HG03066 (cell line): ENCODE results near the gene PKD2L1.
A peak's percentile ranks its signal among the peaks of the same experiment; 100 is the strongest.
"Not testable (repeated sequence)": the region's sequence is repeated elsewhere in the genome, so short reads cannot be mapped to it uniquely, and the experiment has no call there.

ENCODE experiments used
- ATAC-seq: cut with Tn5 transposase; IDR thresholded peaks from one replicate; pipeline ENCODE4 v1.9.1; 2021; ENCODE audit warnings: low read depth; ENCODE audit not compliant: unreplicated experiment

Gene PKD2L1

DNA sequence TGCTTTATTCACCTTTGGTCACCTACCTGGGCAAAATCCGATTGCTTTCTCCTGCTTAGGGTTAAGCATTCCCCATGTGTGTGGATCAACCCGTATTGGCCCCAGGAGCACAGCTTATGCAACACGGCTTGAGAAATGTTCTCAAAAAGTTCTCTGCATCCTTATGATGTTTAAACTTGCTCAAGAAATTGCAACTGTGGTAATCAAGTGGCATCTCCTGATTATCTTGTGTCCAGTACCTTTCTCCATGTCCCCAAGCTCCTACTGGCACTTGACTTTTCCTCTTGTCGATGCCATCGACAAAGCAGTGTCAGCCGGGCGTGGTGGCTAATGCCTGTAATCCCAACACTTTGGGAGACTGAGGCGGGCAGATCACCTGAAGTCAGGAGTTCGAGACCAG is 4.7 kb upstream of the PKD2L1 start:
- no peak for ATAC-seq

DNA sequence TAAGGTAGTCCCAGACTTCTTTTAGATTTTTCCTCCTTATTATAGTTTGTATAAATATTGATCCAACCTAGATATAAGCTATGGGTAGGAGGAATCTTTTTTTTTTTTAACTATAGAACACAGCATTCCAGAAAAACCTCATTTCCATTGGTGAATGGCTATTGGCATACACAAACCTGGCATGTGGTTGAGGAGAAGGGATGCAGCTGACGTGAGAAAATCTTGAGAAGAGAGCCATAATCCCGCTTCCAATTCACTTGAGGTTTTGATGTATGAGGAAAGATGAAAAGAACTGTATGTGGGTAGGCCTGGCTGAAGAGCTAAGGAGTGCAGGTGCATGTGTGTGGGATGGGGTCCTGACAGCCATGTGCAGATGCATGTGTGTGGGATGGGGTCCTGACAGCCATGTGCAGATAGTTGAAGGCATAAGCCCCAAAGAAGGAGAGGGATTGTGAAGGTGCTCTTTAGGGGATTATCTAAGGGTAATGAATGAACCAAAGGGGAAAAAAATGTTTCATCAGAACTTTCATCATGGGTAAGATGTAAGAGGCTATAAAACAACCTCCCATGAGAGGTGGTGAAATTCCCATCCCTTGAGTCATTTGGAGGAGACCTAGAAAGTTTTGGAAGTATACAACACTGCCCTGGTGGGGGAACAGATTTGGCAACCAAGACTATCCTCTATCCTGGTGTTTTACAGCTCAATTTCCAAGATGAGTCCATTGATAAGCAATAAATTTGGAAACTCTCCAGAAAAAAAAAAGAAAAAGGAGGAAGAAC is 3.8 kb upstream of the PKD2L1 start:
- ATAC-seq: no peak

DNA sequence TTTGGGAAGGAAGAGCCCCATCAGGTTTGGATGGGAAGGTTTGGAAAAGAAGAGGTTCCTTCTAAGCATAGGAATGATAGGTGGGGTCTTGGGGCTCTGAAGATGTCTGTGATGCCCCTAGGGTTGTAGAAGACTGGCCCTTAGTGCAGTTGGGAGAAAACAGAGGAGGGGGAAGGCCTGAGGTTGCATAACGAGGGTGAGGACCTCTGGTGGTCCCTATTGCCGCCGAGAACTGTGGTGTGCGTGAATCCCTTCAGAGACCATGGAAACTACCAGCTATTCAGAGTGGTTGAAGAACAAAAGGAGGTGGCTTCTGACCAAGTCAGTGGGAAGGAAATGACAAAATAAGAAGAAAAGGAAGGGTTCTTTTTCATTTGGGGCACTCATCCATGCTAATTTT is 3.1 kb upstream of the PKD2L1 start:
- ATAC-seq: no peak

DNA sequence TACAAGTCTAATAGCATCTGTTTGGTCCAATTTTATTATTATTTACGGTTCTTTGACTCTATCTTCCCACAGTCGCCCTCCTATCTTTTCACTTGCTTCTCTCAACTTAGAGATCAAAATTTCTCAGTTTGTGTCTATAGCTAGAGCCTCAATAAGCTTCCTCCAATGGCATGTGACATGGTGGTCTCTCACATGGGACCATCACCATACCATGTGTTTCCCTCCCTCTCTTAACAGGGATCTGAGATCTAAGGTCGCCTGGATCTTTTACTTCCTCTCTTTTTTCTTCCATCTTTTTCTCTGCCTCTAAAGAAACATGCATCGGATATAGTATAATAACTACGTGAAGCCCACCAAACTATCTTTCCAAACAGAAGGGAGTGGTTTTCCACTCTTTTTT is 1.8 kb downstream of the PKD2L1 start:
- ATAC-seq: no peak

DNA sequence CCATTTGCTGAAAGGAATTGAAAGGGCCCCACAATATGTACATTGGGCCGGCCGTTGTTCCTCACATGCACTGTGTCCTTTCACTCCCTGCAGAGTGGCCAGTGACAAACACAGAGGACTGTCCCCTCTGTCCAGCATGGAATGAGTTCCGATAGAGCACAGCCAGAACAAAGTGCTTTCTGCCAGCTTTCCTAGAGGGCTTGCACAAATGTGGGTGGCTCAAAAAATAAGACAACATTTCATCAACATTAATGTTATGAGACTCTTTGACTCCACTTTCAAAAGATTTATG is 2.4 kb downstream of the PKD2L1 start:
- no peak for ATAC-seq

DNA sequence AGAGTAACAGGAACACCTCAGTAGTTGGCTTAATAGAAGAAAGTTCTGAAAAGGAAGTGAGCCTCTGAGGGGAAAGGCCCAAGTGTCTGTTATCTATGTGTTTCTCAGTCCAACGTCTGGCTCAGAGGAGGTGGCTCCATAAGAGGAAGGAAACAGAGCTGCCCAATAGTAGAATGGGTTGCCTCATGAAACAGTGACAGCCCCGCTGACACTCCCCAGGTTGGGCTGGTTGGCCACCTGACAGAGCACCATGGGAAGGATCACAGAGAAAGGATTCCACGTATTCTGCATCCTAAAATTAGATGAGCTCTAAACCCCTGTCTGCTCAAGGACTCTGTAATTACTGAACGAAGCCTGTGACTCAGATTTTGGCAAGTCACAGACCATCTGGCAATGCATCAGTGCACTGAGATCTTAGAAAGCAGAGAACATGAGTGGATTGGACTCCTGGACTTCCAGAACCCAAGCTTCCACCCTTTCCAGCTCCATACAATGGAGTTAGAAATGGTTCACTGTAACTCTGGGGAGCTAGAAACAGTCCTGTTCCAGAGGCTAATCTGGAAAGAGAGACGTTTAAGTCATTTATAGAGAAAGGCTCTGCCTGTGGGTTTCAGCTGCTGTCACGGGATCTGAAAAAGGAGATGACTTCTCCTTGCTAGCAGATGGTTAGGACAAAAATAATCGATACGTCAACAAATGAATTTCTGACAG is 2.9 kb downstream of the PKD2L1 start:
- peak; percentile 99 for ATAC-seq

DNA sequence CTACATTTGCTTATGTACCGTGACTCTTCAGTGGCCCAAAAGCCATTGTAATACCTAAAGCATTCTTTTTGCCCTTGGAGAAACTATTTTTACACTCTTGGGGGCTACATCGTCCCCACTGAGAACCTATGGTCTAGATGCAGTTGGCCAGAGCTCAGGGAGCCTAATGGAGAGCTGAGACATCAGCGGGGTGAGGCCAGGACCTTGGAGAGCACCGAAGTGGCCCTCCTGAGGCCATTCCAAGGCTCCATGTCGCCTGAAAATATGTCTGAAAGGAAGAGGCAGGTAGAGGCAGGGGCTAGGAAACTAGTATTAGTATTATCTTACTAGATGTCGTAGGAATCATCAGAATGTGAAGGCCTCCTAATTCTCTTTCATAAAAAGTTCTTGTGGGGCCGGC is 4.9 kb downstream of the PKD2L1 start:
- no peak for ATAC-seq

DNA sequence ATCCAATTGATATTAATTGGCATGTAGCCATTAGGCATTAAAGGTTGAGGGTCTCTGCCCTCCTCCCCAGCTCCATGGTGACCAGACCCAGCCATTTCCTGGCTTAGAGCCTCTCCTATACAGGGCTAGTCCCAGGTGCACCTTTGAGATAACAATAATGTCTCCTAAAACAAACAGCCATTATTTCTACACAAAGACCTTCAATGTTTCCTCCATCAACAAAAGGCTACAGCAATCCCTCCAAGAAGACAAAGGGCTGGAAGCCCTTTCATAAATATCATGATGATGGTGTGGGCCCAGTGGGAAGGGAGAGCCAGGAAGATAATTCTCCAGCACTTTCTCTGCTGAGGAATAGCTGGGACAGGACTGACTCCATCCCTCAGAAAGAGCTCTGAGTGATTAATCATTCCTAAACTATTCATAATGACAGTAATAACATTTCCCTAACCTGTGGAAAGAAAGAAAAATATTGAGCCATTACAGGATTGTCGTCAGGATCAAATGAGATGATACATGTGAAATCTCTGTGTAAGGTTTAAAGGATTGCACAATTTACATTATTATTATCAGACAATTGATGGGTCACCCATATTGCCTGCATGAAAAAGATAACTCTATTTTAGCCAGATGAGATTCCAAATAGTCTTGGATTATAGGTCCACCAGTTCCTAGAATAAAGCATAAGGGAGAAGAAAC is 10.2 kb downstream of the PKD2L1 start:
- ATAC-seq: no peak

DNA sequence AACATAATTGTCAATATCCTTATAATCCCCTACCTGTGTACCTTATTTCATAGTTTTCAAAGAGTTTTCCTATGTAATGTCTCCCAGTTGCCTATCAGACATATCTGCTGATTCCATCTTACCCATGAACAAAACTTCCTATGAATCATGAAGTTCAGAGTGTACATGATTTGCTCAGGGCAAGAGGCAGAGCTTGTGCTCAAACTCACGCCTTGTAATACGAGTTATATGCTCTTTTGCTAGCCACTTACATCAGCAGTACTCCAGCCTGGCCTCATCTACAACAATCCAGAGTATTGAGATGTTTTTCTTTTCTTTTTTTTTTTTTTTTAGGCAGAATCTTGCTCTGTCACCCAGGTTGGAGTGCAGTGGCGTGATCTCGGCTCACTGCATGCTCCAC is 11.8 kb downstream of the PKD2L1 start:
- no peak for ATAC-seq

DNA sequence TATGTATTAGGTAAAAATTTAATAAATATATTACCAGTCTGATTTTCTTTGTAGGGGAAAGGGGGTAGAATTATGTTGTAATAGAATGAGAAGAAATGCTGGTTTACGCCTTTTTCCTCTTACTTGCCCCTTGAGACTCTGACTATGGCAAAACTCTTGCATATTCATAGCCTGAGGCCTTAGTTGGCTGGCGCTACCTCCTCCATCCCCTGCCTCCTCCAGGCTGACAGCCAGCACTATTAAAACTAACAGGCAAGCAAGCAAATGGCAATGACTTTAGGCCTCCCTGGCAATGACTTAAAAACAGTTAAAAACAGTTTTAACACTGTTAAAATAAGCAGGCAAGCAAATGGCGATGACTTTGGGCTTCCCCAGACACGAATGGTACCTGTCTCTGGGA is 14.4 kb downstream of the PKD2L1 start:
- ATAC-seq: no peak

DNA sequence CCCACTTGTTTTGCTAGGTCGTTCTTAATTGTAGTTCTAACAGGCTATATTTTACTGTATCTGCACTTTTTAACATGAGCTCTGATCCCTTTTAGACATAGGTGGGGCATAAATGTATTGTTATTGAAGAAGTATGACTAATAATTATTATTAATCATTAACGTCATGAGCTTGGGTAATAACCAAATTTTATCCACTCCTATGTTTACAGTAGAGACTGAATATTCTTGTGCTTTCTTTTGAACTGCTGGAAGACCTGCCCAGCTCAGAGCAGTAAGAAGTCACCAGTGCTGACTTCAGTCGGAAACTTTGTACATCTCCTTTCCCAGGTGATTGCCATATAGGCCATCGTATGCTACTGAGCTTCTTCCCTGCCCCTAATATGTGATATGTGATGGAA is 18.7 kb downstream of the PKD2L1 start:
- ATAC-seq: no peak

DNA sequence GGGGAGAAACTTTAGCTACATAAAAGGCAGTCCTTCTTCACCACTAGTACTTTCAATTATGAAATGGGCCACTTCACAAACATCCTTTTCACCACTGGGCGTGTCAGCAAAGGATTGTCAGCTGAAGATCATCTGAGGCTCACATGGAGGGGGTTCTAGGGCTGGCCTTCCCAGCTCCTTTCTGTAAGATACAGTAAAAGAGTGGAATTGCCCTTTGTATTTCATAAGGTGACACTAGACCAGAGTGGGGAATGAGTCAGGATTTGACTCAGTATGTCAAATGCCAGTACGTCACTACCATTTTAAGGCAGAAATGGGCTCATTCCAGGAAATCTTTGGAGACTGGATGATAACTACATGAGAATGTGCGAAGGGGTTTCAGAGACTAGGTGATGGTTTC is 22.3 kb downstream of the PKD2L1 start:
- ATAC-seq: no peak

DNA sequence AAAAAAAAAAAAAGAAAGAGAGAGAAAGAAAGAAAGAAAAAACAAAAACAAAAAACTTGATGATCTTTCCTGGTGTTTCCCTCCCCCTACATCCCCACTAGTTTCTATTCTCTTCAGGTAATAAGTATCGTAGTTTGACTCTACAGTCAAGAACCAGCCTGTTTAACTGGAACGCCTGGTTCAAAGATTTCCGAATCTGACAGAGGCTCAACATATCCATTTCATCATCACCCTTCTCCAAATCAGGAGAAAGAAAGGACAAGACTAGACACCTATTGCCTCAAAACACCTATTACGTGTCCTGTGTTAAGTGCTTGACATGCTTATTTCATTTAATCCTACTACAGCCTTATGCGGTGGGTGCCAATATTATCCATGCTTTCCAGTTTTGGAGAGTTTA is 23.2 kb downstream of the PKD2L1 start:
- no peak for ATAC-seq

DNA sequence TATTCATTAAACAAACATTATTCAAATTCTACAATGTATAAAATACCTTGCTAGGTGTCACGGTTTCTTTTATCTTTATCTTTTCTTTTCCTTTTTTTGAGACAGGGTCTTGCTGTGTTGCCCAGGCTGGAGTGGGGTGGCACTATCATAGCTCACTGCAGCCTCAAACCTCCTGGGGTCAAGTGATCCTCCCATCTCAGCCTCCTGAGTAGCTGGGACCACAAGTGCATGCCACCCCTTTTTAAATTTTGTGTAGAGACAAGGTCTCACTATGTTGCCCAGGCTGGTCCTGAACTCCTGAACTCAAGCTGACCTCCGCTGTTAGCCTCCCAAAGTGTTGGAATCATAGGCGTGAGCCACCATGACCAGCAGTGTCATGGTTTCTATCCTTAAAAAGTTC is 25.6 kb downstream of the PKD2L1 start:
- ATAC-seq: no peak

DNA sequence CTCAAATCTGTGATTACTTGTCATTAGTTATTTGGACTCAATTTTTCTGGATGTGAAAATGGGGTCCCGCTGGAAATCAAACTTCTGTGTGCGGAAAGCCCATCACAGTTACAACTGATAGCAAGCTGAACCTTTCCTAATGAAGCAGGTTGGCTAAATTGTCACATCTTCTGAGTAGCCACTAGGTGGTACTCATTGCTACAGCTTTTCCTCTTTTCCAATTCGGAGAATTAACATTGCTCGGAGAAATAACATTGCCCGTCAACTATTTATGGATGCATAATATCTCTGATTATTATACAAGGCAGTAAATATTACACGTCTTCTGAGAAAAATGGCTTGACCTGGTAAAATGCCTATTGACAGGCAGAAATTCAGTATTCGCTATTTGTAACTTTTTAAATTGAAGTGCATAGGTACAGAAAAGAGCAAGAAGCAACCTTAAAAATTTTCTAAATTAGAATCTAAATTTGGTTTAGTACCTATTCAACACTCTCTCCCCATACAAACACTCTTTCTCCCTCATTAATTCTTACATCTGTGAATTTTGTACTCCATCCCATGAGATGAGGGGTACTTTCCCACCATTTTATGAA is 26.2 kb downstream of the PKD2L1 start:
- ATAC-seq: no peak

DNA sequence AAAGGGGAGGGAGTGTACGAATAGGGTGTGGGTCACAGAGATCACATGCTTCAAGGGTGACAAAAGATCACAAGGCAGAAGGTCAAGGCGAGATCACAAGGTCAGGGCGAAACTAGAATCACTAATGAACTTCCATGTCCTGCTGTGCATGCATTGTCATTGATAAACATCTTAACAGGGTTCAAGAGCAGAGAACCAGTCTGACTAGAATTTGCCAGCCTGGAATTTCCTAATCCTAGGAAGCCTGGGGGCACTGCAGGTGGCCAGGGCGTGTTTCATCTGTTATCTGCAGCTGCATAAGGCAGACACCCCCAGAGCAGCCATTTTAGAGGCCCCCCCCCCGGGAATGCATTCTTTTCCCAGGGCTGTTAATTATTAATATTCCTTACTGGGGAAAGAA is 28.9 kb downstream of the PKD2L1 start:
- ATAC-seq: not testable (repeated sequence)

DNA sequence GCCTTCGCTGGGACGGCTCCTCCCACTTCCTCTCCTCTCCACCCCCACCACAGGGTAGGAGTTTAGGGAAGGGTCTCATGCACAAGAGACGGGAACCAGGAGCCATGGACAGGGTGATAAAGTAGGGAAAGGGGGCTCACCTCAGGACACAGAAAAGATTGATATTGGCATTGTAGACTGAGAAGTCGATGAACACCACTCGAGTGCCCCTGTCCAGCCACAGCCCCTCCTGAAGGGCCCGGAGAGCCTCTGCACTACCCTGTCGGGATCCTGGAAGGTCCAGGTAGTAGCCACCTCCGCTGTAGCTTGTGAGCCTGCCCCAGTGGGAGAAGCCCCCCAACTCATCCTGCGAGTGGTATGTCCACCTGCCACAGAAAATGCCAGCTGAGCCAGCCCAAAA is 32.8 kb downstream of the PKD2L1 start:
- no peak for ATAC-seq

DNA sequence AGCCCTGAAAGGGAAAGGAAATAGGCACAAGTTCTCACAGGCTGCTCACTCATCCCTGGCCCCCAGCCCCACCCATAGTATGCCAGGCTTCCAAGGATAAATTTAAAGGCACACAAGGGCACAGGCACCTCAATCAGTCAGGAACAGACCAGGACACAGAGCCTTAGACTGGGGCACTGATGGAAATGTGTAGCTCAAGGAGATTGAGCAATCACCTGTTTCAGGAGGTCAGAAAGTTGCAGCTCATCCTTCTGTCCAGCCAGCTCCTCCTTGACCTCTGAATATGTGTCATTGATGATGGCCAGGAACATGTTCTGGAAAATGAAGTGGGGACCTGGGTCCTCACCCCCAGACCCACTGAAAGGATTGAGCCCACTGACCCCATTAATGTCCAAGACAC is 37.0 kb downstream of the PKD2L1 start:
- ATAC-seq: no peak

DNA sequence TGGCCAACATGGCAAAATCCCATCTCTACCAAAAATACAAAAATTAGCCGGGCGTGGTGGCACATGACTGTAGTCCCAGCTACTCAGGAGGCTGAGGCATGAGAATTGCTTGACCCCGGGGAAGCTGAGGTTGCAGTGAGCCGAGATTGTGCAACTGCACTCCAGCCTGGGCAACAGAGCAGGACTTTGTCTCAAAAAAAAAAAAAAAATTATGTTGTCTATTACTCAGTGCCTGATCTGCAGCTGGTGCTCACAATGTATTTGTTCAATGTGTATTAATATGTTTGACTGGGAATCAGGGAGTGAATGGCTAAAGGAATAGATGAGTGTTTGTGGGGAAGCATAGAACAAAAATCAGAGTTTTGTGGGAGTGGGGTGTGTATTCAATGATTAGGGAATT is 37.7 kb downstream of the PKD2L1 start:
- ATAC-seq: not testable (repeated sequence)

DNA sequence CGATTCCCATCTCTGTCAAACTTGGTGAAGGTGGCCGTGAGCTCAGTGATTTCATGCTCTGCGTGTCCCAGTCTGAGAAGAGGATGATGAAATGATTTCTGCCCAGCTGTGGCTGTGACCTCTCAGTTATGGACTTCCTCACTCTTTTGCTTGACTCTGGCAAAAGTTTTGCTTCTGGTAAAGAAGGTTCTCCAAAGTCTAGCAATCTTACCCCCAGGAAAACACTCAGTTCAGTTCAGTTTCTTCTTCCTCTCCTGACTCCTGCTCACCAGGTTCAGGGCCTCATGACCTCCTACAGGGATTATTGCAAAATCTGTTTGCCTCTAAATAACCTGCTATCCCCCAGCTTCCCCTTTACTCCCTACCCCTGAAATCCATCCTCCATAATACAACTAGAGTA is 38.7 kb downstream of the PKD2L1 start:
- ATAC-seq: no peak

DNA sequence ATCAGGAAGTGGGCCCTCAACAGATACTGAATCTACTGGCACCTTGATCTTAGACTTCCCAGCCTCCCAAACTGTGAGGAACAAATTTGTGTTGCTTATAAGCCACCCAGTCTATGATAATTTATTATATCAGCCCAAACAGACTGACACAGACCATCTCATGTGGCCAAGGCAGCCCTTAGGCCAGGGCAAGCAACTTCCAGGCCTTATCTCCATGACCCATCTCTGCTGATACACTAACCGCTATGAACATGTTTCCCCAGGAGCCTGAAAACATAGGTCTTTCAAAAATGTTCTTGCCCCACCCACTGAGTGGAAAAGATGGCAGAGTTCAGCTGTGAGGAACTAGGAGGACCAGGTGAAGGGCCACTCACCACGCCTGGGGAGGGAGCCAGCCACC is 40.4 kb downstream of the PKD2L1 start:
- no peak for ATAC-seq

DNA sequence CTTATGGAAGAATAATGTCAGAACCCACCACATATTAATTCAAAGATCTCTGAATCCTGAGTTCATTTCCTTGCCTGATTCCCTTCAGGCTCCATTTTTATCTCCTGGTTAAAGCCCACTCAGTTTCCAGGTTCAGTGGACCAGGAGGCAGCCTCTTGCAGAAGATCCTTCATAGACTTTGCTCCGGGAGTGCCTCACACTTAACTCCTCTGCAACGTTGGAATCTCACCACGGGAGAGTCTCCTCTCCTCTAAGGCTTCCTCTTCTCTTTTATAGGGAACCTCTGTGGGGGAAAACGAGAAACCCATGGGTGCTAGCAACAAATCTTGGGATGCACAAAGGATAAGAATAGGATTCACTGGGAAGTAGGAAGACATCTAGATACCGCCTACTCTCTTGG is 41.8 kb downstream of the PKD2L1 start:
- ATAC-seq: no peak
